Endothelial cell of umbilical vein (primary cell): ENCODE data around the gene NBEAL2. TPM values are rescaled to one million over a fixed set of nuclear protein-coding genes. Genes with fewer than 3 reads are reported as not detected.

ENCODE experiments used
- BruUV-seq: library from RNA; stranded (reverse); fragments of 400-500 nt; replicated peaks from 2 replicates; lab custom pipeline; 2021; lab: Mats Ljungman, UMichigan
- CTCF ChIA-PET: fragments of 300-600, 350-600 bp; sonication (Branson Sonifier 250); formaldehyde crosslinking; loops from one replicate; lab custom pipeline; 2021; ENCODE audit warnings: antibody characterized with exemption, inconsistent platforms; lab: Charles Lee
- POLR2A ChIA-PET: fragments of 300-600, 350-600 bp; sonication (Branson Sonifier 250); formaldehyde crosslinking; loops from one replicate; lab custom pipeline; 2021; ENCODE audit warnings: antibody characterized with exemption, inconsistent platforms; lab: Charles Lee
- DNase-seq: peaks from one replicate; pipeline ENCODE4 v3.0.0-alpha.2; 2011; ENCODE audit warnings: low read depth, low spot score
- FAIRE-seq: peaks from 2 replicates; lab custom pipeline; 2011; peaks lifted over from hg19 to GRCh38; lab: Jason Lieb, UNC
- H2AFZ ChIP-seq: 2 replicates; pipeline ENCODE4 v1.6.0; 2012; ENCODE audit warnings: low read depth, low read length, control low read depth, inconsistent platforms
- H3K27ac ChIP-seq: 2 replicates; pipeline ENCODE4 v1.5.1; 2011; ENCODE audit warnings: low read depth, mild to moderate bottlenecking, control low read depth, low read length, moderate library complexity; ENCODE audit not compliant: insufficient read depth
- H3K27me3 ChIP-seq, 2 experiments: 2 replicates each; pipeline versions ENCODE4 v1.6.0 to v1.6.1; 2011; ENCODE audit warnings: low read length in 2 of 2, mixed read lengths in 1 of 2; ENCODE audit not compliant: control insufficient read depth in 2 of 2, insufficient read depth in 2 of 2
- H3K36me3 ChIP-seq, 2 experiments: 2 replicates in 1 of 2; 3 replicates in 1 of 2; pipeline ENCODE4 v1.5.1; 2011; ENCODE audit warnings: low read length in 2 of 2, mild to moderate bottlenecking in 1 of 2, moderate library complexity in 1 of 2; ENCODE audit not compliant: control insufficient read depth in 2 of 2, insufficient read depth in 2 of 2; ENCODE audit errors: extremely low read depth in 1 of 2
- H3K4me1 ChIP-seq: 3 replicates; pipeline ENCODE4 v1.5.1; 2011; ENCODE audit warnings: mild to moderate bottlenecking, low read length; ENCODE audit not compliant: control insufficient read depth, insufficient read depth; ENCODE audit errors: extremely low read depth
- H3K4me2 ChIP-seq: 2 replicates; pipeline ENCODE4 v1.6.1; 2011; ENCODE audit warnings: low read length, control low read depth, mixed read lengths; ENCODE audit not compliant: insufficient read depth
- H3K4me3 ChIP-seq, 3 experiments: fragments of 200-600 bp in 1 of 3; sonication (generic), shearing (Covaris generic) in 1 of 3; replicated peaks in 1 of 3; 2 replicates each; pipeline ENCODE4 v1.5.1; 2011 to 2016; ENCODE audit warnings: control low read depth in 3 of 3, low read length in 3 of 3, mild to moderate bottlenecking in 2 of 3, inconsistent platforms in 1 of 3, low read depth in 1 of 3, moderate library complexity in 1 of 3; ENCODE audit not compliant: insufficient read depth in 1 of 3
- H3K79me2 ChIP-seq: 2 replicates; pipeline ENCODE4 v1.6.0; 2012; ENCODE audit warnings: low read length, inconsistent platforms; ENCODE audit not compliant: control insufficient read depth, insufficient read depth
- H3K9ac ChIP-seq: replicated peaks from 2 replicates; pipeline ENCODE3; 2011; ENCODE audit warnings: low read length, control low read depth; ENCODE audit not compliant: insufficient read depth; ENCODE audit errors: extremely low read depth
- H3K9me1 ChIP-seq: replicated peaks from 3 replicates; pipeline ENCODE4 v1.6.0; 2011; ENCODE audit warnings: mild to moderate bottlenecking, low read length; ENCODE audit not compliant: control insufficient read depth, insufficient read depth; ENCODE audit errors: extremely low read depth
- H3K9me3 ChIP-seq: replicated peaks from 2 replicates; pipeline ENCODE4 v1.5.1; 2012; ENCODE audit warnings: low read length, inconsistent platforms; ENCODE audit not compliant: control insufficient read depth, insufficient read depth
- H4K20me1 ChIP-seq: replicated peaks from 2 replicates; pipeline ENCODE3; 2011; ENCODE audit warnings: mild to moderate bottlenecking, low read length; ENCODE audit not compliant: control insufficient read depth, insufficient read depth; ENCODE audit errors: extremely low read depth
- CTCF ChIP-seq, 2 donors: IDR thresholded peaks; 1 replicate in 1 of 2; 2 replicates in 1 of 2; pipeline ENCODE4 v1.5.1; 2011; ENCODE audit warnings: low read length in 2 of 2, mild to moderate bottlenecking in 2 of 2, moderate library complexity in 2 of 2, control low read depth in 1 of 2, inconsistent platforms in 1 of 2, low read depth in 1 of 2; ENCODE audit not compliant: insufficient read depth in 1 of 2; ENCODE audit errors: extremely low read depth in 1 of 2
- GATA2 ChIP-seq: IDR thresholded peaks from 2 replicates; pipeline ENCODE4 v1.7.0; 2011; ENCODE audit warnings: low read depth, mild to moderate bottlenecking, moderate library complexity, mixed read lengths, low read length; ENCODE audit not compliant: insufficient read length, insufficient read depth
- JUN ChIP-seq: IDR thresholded peaks from 2 replicates; pipeline ENCODE4 v1.6.1; 2011; ENCODE audit warnings: borderline replicate concordance, low read depth; ENCODE audit not compliant: insufficient read length, insufficient read depth
- MAX ChIP-seq: IDR thresholded peaks from 2 replicates; pipeline ENCODE4 v1.6.1; 2011; ENCODE audit not compliant: insufficient read depth, insufficient read length
- dilution Hi-C: fragments of 300-500 bp; cut with MboI; formaldehyde crosslinking; loops from one replicate; pipeline ENCODE4 v1.15.0; 2019; ENCODE audit warnings: low sequenced_read_pairs; ENCODE audit not compliant: extremely low pct_ligation_motif_present
- intact Hi-C: fragments of 100-400 bp; cut with micrococcal nuclease; formaldehyde crosslinking; loops from one replicate; pipeline ENCODE4 v1.10.0; 2022
- polyA plus RNA-seq, 4 experiments: library from polyadenylated mRNA; depleted of rRNA in 3 of 4; stranded (reverse) in 3 of 4; unstranded in 1 of 4; fragments of >200 nt; gene quantifications; 2 replicates each; pipeline versions ENCODE4 v1.2.1 to v1.2.3, GENCODE V29; 2011 to 2012; ENCODE audit warnings: missing spikeins in 1 of 4
- total RNA-seq: library from RNA; stranded (reverse); gene quantifications from 2 replicates; pipeline ENCODE4 v1.2.3, GENCODE V29; 2021

Gene NBEAL2
- total and polyA plus RNA-seq, 2 donors (not counting 3 experiments of a cell fraction or from before 2014, with no cell fraction given) = 48.0 to 84.7 TPM

GRCh38 chr3:46957092-46957820, 22.2 kb upstream of the NBEAL2 start:
- H2AFZ ChIP-seq = no peak overlapping the region
- H3K27ac ChIP-seq = no peak overlapping the region
- CTCF ChIA-PET = interaction anchor here (1.9 to 3.9 kb wide), 2 partner anchors 21 to 48 kb away, joined by 5 to 25 read pairs; no protein-coding TSS in a partner anchor
- DNase-seq (no peak), FAIRE-seq (no peak)
- H3K36me3 ChIP-seq = no peaks in the 10 kb centered on the region
- H3K9ac ChIP-seq = no peak overlapping the region
- no peaks in the 10 kb centered on the region for H4K20me1 ChIP-seq
- H3K4me1 ChIP-seq = peaks cover 33% of the 10 kb centered on the region
- dilution Hi-C loops = no loop called here
- intact Hi-C loops = no loop called here
- no TSS peak for BruUV-seq
- no peak overlapping the region for H3K4me3 ChIP-seq
- H3K9me3 ChIP-seq = no peaks in the 10 kb centered on the region
- POLR2A ChIA-PET = interaction anchor here (0.9 kb wide), 1 partner anchor 20 kb away, joined by 10 read pairs; no protein-coding TSS in a partner anchor
- peaks cover 93% of the 10 kb centered on the region for H3K79me2 ChIP-seq
- H3K27me3 ChIP-seq = no peaks in the 10 kb centered on the region
- TF ChIP-seq JUN (no peak), CTCF (IDR thresholded peaks at IDR 0.05; ENCODE audit: extremely low read depth in 1 of 2, insufficient read depth in 1 of 2, low read depth in 1 of 2, low read length in 2 of 2) (no peak), MAX (no peak), GATA2 (no peak)
- no peaks in the 10 kb centered on the region for H3K9me1 ChIP-seq
- H3K4me2 ChIP-seq = no peak overlapping the region
